ENCODE data around the gene NAV3.

DNA sequence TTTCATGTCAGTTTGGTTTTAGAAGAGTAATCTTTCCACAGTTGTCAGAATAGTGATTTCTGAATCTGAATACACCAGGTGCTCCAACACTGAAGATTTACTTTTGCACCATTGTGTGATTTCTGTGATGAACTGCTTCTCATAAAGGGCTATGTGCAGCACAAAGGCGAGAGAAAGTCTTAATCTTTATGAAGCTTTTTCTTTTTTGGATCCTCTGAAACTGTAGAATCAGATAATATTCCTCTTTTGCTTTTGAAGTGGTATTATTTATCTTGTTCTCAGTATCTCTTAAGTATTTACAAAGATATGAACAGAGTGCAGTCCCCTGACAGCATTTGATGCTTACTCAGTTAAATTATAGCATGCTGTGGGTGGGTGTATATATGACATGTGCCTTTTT, 207.8 kb downstream of the NAV3 start:
- TF ChIP-seq EP300 (conservative IDR thresholded peaks at IDR 0.05; ENCODE audit: poor library complexity, severe bottlenecking) (no peak), POLR2AphosphoS5 (IDR thresholded peaks at IDR 0.05) (no peak), EZH2 (IDR thresholded peaks at IDR 0.05; ENCODE audit: borderline replicate concordance, insufficient read depth, low read length, poor library complexity, severe bottlenecking) (no peak), SMC3 (conservative IDR thresholded peaks at IDR 0.05; ENCODE audit: poor library complexity) (no peak), RAD21 (conservative IDR thresholded peaks at IDR 0.05) (no peak), MXI1 (conservative IDR thresholded peaks at IDR 0.05; ENCODE audit: poor library complexity, severe bottlenecking) (no peak), TAF1 (IDR thresholded peaks at IDR 0.05; ENCODE audit: low read depth) (no peak)
- TF ChIP-seq, protein P1, sequence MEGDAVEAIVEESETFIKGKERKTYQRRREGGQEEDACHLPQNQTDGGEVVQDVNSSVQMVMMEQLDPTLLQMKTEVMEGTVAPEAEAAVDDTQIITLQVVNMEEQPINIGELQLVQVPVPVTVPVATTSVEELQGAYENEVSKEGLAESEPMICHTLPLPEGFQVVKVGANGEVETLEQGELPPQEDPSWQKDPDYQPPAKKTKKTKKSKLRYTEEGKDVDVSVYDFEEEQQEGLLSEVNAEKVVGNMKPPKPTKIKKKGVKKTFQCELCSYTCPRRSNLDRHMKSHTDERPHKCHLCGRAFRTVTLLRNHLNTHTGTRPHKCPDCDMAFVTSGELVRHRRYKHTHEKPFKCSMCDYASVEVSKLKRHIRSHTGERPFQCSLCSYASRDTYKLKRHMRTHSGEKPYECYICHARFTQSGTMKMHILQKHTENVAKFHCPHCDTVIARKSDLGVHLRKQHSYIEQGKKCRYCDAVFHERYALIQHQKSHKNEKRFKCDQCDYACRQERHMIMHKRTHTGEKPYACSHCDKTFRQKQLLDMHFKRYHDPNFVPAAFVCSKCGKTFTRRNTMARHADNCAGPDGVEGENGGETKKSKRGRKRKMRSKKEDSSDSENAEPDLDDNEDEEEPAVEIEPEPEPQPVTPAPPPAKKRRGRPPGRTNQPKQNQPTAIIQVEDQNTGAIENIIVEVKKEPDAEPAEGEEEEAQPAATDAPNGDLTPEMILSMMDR (IDR thresholded peaks at IDR 0.05; ENCODE audit: poor library complexity, severe bottlenecking), result no peak
- TF ChIP-seq, protein P2, sequence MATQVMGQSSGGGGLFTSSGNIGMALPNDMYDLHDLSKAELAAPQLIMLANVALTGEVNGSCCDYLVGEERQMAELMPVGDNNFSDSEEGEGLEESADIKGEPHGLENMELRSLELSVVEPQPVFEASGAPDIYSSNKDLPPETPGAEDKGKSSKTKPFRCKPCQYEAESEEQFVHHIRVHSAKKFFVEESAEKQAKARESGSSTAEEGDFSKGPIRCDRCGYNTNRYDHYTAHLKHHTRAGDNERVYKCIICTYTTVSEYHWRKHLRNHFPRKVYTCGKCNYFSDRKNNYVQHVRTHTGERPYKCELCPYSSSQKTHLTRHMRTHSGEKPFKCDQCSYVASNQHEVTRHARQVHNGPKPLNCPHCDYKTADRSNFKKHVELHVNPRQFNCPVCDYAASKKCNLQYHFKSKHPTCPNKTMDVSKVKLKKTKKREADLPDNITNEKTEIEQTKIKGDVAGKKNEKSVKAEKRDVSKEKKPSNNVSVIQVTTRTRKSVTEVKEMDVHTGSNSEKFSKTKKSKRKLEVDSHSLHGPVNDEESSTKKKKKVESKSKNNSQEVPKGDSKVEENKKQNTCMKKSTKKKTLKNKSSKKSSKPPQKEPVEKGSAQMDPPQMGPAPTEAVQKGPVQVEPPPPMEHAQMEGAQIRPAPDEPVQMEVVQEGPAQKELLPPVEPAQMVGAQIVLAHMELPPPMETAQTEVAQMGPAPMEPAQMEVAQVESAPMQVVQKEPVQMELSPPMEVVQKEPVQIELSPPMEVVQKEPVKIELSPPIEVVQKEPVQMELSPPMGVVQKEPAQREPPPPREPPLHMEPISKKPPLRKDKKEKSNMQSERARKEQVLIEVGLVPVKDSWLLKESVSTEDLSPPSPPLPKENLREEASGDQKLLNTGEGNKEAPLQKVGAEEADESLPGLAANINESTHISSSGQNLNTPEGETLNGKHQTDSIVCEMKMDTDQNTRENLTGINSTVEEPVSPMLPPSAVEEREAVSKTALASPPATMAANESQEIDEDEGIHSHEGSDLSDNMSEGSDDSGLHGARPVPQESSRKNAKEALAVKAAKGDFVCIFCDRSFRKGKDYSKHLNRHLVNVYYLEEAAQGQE (IDR thresholded peaks at IDR 0.05; ENCODE audit: borderline replicate concordance), result no peak

Data from neural cell (in vitro differentiated cells).